ENCODE data around the gene PYGM.

PYGM gene

DNA sequence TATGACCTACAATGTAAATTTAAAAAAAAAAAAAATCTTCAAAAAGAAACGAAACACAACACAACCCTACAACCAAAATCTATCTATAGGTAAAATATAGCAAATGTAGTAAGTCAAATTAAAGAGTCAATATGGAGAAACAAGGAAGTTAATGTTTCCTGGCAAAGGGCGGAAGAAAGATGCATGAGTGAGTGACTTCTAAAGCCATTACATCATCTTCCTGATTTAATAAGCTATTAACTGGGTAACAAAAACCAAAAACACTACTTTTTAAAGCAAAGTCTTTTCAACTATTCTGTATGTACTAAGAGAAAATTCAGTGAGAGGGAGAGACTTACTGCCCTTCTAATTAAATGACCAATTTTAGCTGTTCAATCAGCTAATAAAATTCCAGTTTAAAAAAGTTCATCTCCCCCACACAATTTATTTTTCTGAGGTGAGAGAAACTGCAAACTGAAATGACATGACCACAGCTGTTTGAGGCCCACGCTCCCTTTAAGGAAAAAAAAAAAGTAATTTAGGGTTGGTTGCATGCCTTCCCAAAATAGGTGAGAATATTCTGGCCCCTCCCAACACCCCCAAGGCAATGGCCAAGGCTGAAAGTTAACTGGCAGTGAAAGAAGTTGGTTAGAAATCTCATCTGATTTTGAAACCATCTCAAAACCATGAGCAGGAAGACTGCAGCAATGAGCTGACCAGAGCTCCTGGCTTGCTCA lies 12.7 kb upstream of the PYGM start:
- in situ Hi-C loops (cut with MboI; ENCODE audit: low pct_unique_long_range_greater_than_20kb, low sequenced_read_pairs): no loop called here
- DNase-seq: peak; percentile 30

- in situ Hi-C loops (cut with MboI; ENCODE audit: low pct_unique_long_range_greater_than_20kb, low sequenced_read_pairs): no loop called here
- DNase-seq: no peak
Measured at GRCh38 chr11:64771861-64772260, 12.1 kb upstream of the PYGM start.

GRCh38 chr11:64770120-64770519 lies 10.3 kb upstream of the PYGM start:
- no peak for DNase-seq
- in situ Hi-C loops (cut with MboI; ENCODE audit: low pct_unique_long_range_greater_than_20kb, low sequenced_read_pairs): no loop called here

GRCh38 chr11:64769283-64769682 lies 9.5 kb upstream of the PYGM start:
- DNase-seq: no peak
- in situ Hi-C loops (cut with MboI; ENCODE audit: low pct_unique_long_range_greater_than_20kb, low sequenced_read_pairs): no loop called here

DNA sequence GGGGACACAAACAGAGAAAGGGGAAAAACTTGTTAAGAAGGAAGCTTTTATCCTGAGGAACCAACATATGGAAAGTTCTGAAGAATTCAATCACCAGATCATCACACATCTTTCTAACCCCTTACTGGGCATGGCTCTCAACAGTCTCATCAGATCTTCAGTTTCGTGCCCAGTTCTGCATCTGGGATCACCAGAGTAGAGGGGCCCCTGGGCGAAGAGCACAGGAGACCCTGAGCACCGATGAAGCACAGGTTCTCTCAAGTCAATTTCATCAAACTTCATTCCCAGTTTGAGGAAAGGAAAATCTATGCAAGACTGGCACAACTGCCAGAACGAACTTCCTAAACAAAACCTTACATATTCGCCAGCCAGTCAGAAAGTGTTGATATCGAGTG lies 8.5 kb upstream of the PYGM start:
- DNase-seq: no peak
- in situ Hi-C loops (cut with MboI; ENCODE audit: low pct_unique_long_range_greater_than_20kb, low sequenced_read_pairs): no loop called here

GRCh38 chr11:64767344-64768299 lies 7.8 kb upstream of the PYGM start:
- in situ Hi-C loops (cut with MboI; ENCODE audit: low pct_unique_long_range_greater_than_20kb, low sequenced_read_pairs): no loop called here
- peak; percentile 66 for DNase-seq

DNA sequence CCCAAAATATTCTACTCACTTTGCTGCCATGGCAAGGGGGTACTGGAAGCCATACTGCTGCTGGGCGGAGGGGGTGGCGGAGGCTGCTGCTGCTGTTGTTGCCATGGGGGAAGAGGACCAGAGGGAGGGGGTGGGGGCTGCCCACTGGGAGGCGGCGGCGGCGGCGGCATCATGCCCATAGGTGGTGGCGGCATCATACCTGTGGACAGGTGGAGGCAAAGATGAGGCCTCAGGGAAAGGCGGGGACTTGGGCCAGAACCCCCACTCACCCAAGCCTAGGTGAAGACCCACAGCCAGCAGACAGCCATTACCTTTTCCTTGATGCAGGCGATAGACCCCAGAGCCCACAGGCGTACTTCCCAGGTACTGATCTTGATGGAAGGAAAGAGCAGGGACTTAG lies 7.1 kb upstream of the PYGM start:
- DNase-seq: no peak
- in situ Hi-C loops (cut with MboI; ENCODE audit: low pct_unique_long_range_greater_than_20kb, low sequenced_read_pairs): no loop called here

DNA sequence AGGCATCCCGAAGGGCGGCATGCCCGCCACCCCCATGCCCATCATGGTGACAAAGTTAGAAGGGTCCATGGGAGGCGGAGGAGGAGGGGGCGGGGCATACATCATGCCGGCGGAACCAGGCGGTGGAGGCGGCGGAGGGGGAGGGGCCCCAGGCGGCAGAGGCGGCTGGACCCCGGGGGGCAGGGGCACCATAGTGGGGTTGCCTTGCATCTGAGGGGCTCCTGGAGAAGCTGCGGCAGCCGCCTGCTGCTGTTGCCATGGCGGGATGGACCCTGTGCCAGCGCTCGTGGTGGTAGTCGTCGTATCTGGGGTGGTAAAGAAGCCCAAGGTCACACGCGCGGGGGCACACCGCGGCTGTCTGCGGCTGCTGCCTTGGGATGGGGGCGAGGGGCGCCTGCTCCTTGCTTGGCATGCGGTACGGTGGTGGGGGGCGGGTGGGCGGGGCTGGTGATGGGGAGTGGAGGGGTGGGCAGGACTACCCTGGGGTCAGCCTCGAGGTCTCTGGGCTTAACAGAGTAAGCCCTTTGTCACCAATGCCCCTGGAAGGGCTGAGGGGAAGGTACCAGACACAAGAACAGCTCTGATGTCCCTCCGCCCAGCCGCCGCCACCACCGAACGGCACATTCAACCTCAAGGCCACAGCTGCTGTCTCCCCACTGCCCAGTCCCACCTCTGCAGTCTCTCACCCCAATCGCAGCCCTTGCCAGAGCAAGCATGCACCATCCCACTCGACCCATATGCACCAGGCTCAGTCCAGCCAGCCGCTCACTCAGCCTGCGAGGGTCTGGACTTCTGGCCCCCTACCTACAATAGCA lies 6.3 kb upstream of the PYGM start:
- no peak for DNase-seq
- in situ Hi-C loops (cut with MboI; ENCODE audit: low pct_unique_long_range_greater_than_20kb, low sequenced_read_pairs): no loop called here

GRCh38 chr11:64765291-64765850 lies 5.6 kb upstream of the PYGM start:
- in situ Hi-C loops (cut with MboI; ENCODE audit: low pct_unique_long_range_greater_than_20kb, low sequenced_read_pairs): no loop called here
- DNase-seq: no peak

GRCh38 chr11:64764753-64765152 lies 5.0 kb upstream of the PYGM start:
- in situ Hi-C loops (cut with MboI; ENCODE audit: low pct_unique_long_range_greater_than_20kb, low sequenced_read_pairs): no loop called here
- DNase-seq: no peak

- in situ Hi-C loops (cut with MboI; ENCODE audit: low pct_unique_long_range_greater_than_20kb, low sequenced_read_pairs): no loop called here
- peak; percentile 66 for DNase-seq
Measured at GRCh38 chr11:64764040-64764611, 4.4 kb upstream of the PYGM start.

GRCh38 chr11:64763526-64764039 lies 3.8 kb upstream of the PYGM start:
- in situ Hi-C loops (cut with MboI; ENCODE audit: low pct_unique_long_range_greater_than_20kb, low sequenced_read_pairs): no loop called here
- DNase-seq: no peak

DNA sequence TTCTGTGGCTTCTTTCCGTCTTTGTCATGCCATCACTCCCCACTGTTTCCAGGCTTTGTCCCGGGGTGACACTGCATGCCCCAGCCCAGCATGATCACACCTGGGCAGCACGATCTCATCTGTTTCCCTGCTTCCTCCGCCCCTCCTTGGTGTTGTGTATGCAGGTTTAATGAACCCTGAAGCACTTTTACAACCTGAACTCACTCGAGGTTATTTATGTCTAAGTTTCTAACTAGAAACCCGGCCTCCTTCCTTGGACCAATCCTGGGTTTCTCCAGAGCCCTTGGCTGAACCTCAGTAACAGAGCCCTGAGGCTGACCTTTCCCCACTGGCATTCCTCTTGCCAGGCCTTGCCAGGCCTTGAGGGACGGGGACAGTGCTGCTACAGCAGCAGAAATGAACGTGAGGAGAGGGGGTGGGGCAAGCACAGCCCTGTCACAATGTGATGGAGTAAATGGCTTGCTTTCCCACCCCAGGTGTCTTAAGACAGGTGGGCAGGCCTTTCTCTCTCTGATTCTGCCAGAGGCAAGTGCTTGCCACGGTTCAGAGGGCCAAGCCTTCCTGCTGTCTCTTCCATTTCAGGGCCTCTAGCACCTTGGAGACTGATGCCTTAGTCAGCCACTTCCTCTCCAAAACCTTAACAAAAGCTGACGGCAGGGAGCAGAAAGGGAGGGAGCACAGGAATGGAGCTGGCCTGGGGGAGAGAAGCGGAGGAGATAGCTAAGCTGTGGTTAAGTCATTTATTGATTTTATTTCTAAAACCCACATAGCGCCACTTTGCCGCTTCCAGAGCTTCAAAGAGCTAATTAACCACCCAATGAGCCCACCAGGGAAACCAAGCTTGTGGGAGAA lies 3.1 kb upstream of the PYGM start:
- in situ Hi-C loops (cut with MboI; ENCODE audit: low pct_unique_long_range_greater_than_20kb, low sequenced_read_pairs): no loop called here

GRCh38 chr11:64762277-64762673 lies 2.5 kb upstream of the PYGM start:
- peak; percentile 28 for DNase-seq
- in situ Hi-C loops (cut with MboI; ENCODE audit: low pct_unique_long_range_greater_than_20kb, low sequenced_read_pairs): no loop called here

More for the DNA sequence above, 3.1 kb upstream of the PYGM start:
- DNase-seq: peak; percentile 88

DNA sequence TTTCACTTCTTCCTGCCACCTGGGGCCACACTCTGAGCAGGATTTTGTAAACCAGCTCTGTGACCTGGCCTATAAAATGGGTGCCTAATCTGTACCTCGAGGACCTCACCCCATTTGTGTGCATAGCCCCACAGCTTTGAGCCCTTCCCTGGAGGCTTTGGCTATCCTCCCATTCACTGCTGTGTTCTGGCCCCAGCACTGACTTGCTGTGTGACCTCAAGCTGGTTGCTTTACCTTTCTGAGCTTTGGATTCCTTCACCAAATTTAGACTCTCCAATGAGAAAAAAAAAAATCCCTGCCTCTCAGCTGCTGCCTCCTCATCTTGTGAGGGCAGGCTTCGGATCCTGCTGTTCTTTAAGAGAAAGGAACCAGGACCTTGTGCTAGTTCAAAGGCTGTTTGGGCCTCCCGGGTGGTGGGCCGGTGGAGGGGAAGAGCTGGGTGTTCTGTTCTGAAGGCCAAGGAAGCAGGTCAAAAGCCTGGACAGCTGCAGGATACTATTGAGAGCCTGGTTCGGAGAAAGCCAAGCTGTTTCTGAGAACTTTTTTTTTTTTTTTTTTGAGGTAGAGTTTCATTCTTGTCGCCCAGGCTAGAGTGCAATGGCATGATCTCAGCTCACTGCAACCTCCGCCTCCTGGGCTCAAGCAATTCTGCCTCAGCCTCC lies 1.1 kb upstream of the PYGM start:
- in situ Hi-C loops (cut with MboI; ENCODE audit: low pct_unique_long_range_greater_than_20kb, low sequenced_read_pairs): no loop called here
- DNase-seq: no peak

GRCh38 chr11:64759131-64759721 lies 548 bp downstream of the PYGM start:
- in situ Hi-C loops (cut with MboI; ENCODE audit: low pct_unique_long_range_greater_than_20kb, low sequenced_read_pairs): no loop called here
- DNase-seq: no peak

Data from KBM-7 (cell line).